OCI-LY7 (cell line): ENCODE measurements around the gene JAKMIP3.

Source experiments
- EZH2phosphoT487 ChIP-seq: fragments of 200-600 bp; sonication (generic); IDR thresholded peaks from 2 replicates; pipeline ENCODE4 v1.6.1; 2018; ENCODE audit warnings: low read depth, borderline replicate concordance, mild to moderate bottlenecking, mixed run types, antibody characterized with exemption, low read length, moderate library complexity, mixed read lengths
- TF ChIP-seq, protein P1 (sequence below): fragments of 200-600 bp; sonication (generic); conservative IDR thresholded peaks from 2 replicates; pipeline ENCODE4 v1.5.1; 2014; ENCODE audit warnings: mild to moderate bottlenecking, antibody characterized with exemption, low read length, moderate library complexity, mixed read lengths

DNA sequence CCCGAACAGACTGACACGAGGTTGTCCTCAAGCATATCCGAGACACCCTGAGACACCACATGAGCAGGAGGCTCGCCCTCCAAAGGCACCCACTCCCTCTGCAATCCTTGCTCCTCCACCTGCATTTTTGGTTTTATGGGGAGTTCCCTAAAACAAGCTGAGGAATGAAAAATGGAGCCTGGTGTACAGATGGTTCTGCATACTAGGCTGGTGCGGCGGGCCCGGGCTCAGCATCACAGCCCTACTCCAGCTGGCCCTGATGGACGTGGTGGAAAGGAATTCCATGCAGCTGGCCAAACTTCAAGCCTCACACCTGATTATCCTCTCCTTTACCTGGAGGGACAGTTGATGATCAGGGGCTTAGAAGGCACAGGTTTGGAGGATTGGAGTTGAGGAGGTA is 30.3 kb upstream of the JAKMIP3 start:
- TF ChIP-seq, protein P1, sequence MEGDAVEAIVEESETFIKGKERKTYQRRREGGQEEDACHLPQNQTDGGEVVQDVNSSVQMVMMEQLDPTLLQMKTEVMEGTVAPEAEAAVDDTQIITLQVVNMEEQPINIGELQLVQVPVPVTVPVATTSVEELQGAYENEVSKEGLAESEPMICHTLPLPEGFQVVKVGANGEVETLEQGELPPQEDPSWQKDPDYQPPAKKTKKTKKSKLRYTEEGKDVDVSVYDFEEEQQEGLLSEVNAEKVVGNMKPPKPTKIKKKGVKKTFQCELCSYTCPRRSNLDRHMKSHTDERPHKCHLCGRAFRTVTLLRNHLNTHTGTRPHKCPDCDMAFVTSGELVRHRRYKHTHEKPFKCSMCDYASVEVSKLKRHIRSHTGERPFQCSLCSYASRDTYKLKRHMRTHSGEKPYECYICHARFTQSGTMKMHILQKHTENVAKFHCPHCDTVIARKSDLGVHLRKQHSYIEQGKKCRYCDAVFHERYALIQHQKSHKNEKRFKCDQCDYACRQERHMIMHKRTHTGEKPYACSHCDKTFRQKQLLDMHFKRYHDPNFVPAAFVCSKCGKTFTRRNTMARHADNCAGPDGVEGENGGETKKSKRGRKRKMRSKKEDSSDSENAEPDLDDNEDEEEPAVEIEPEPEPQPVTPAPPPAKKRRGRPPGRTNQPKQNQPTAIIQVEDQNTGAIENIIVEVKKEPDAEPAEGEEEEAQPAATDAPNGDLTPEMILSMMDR = no peak
- TF ChIP-seq EZH2phosphoT487 = no peak
